HepG2 (cell line): Measurements from ENCODE around the gene KRCC1. TPM values are rescaled to one million over a fixed set of nuclear protein-coding genes. Genes with fewer than 3 reads are reported as not detected.

ENCODE experiments used
- ATAC-seq: fragments of 200-7000 bp; cut with Tn5 transposase; 3 replicates; pipeline ENCODE4 v1.9.1; 2020; ENCODE audit warnings: mild to moderate bottlenecking, moderate library complexity
- BruUV-seq: library from RNA; stranded (reverse); fragments of 400-500 nt; replicated peaks from 2 replicates; lab custom pipeline; 2021; lab: Mats Ljungman, UMichigan
- CTCF ChIA-PET: fragments of 300-600 bp; formaldehyde crosslinking; extraction: SDS; loops from one replicate; lab custom pipeline; 2021; ENCODE audit warnings: low total read pairs, inconsistent platforms, low intra/inter-chr PET ratio; lab: Yijun Ruan, JAX
- POLR2A ChIA-PET: fragments of 350-600 bp; sonication (Branson Sonifier 250); formaldehyde crosslinking; loops from one replicate; lab custom pipeline; 2020; ENCODE audit warnings: antibody characterized with exemption, inconsistent platforms; lab: Yijun Ruan, JAX
- DNase-seq: peaks from one replicate; pipeline ENCODE4 v3.0.0-alpha.2; 2015; ENCODE audit warnings: low spot score
- FAIRE-seq: peaks from 3 replicates; lab custom pipeline; 2011; peaks lifted over from hg19 to GRCh38; lab: Jason Lieb, UNC
- H2AFZ ChIP-seq: one replicate; pipeline ENCODE4 v1.6.1; 2011; ENCODE audit warnings: low read length, inconsistent platforms
- H3K27ac ChIP-seq: fragments of 300-600 bp; 3 replicates; pipeline ENCODE4 v1.8.0; 2011; ENCODE audit warnings: mixed run types, mild to moderate bottlenecking, mixed read lengths, low read length, inconsistent platforms; ENCODE audit not compliant: insufficient read depth; ENCODE audit errors: extremely low read length
- H3K27me3 ChIP-seq, 2 experiments: fragments of 200-600 bp in 1 of 2; 2 replicates in 1 of 2; 3 replicates in 1 of 2; pipeline versions ENCODE4 v1.6.0 to v1.8.0; 2011; ENCODE audit warnings: low read length in 2 of 2, mild to moderate bottlenecking in 2 of 2, moderate library complexity in 2 of 2, inconsistent platforms in 1 of 2; ENCODE audit not compliant: insufficient read depth in 2 of 2, control insufficient read depth in 1 of 2
- H3K36me3 ChIP-seq, 2 experiments: fragments of 200-600 bp in 1 of 2; replicated peaks in 1 of 2; 2 replicates in 1 of 2; 3 replicates in 1 of 2; pipeline versions ENCODE4 v1.5.1 to v1.8.0; 2011; ENCODE audit warnings: low read length in 2 of 2, inconsistent platforms in 1 of 2; ENCODE audit not compliant: insufficient read depth in 2 of 2, control insufficient read depth in 1 of 2
- H3K4me1 ChIP-seq: 2 replicates; pipeline ENCODE4 v1.5.1; 2012; ENCODE audit warnings: low read length, inconsistent platforms; ENCODE audit not compliant: insufficient read depth
- H3K4me2 ChIP-seq: 2 replicates; pipeline ENCODE4 v1.6.0; 2011; ENCODE audit warnings: low read depth, low read length, inconsistent platforms
- H3K4me3 ChIP-seq, 3 experiments: fragments of 200-600 bp in 1 of 3; sonication (generic), shearing (Covaris generic) in 1 of 3; replicated peaks in 1 of 3; 2 replicates each; pipeline ENCODE4 v1.5.1; 2011 to 2016; ENCODE audit warnings: low read length in 3 of 3, inconsistent platforms in 2 of 3, low read depth in 2 of 3, mild to moderate bottlenecking in 2 of 3, control low read depth in 1 of 3, mixed read lengths in 1 of 3; ENCODE audit not compliant: insufficient read depth in 1 of 3
- H3K79me2 ChIP-seq: one replicate; pipeline ENCODE4 v1.6.1; 2011; ENCODE audit warnings: low read length, inconsistent platforms; ENCODE audit not compliant: insufficient read depth
- H3K9ac ChIP-seq: 2 replicates; pipeline ENCODE4 v1.6.0; 2011; ENCODE audit warnings: mild to moderate bottlenecking, low read depth, low read length, inconsistent platforms; ENCODE audit not compliant: insufficient read depth
- H3K9me3 ChIP-seq: 2 replicates; pipeline ENCODE4 v1.5.1; 2012; ENCODE audit warnings: mild to moderate bottlenecking, low read length
- H4K20me1 ChIP-seq: 2 replicates; pipeline ENCODE4 v1.6.0; 2011; ENCODE audit warnings: inconsistent platforms, mild to moderate bottlenecking, low read length, moderate library complexity; ENCODE audit not compliant: insufficient read depth
- CENPBD1 ChIP-seq: sonication (generic); formaldehyde crosslinking; IDR thresholded peaks from 2 replicates; pipeline ENCODE4 v1.8.0; 2022; ENCODE audit warnings: missing genetic modification reagents, low read depth, mild to moderate bottlenecking, borderline replicate concordance
- ELF4 ChIP-seq: sonication (generic); formaldehyde crosslinking; IDR thresholded peaks from 2 replicates; pipeline ENCODE4 v1.5.0; 2020; ENCODE audit warnings: missing genetic modification reagents, mild to moderate bottlenecking, moderate library complexity, borderline replicate concordance
- ETV6 ChIP-seq: sonication (generic); formaldehyde crosslinking; conservative IDR thresholded peaks from 2 replicates; pipeline ENCODE4 v1.4.0; 2020; ENCODE audit warnings: missing genetic modification reagents
- MATR3 ChIP-seq: sonication (generic); formaldehyde crosslinking; IDR thresholded peaks from 2 replicates; pipeline ENCODE4 v1.4.0; 2020; ENCODE audit warnings: missing genetic modification reagents
- ONECUT2 ChIP-seq: sonication (generic); formaldehyde crosslinking; IDR thresholded peaks from 2 replicates; pipeline ENCODE4 v1.4.0; 2020; ENCODE audit warnings: missing genetic modification reagents
- REST ChIP-seq, 2 experiments: IDR thresholded peaks; 2 replicates each; pipeline ENCODE4 v1.6.1; 2011 to 2012; ENCODE audit warnings: low read length in 2 of 2, borderline replicate concordance in 1 of 2, low read depth in 1 of 2, mild to moderate bottlenecking in 1 of 2, moderate library complexity in 1 of 2
- TBP ChIP-seq: sonication (generic); formaldehyde crosslinking; IDR thresholded peaks from 2 replicates; pipeline ENCODE4 v1.5.0; 2020; ENCODE audit warnings: missing genetic modification reagents
- ZNF318 ChIP-seq: sonication (generic); formaldehyde crosslinking; IDR thresholded peaks from 2 replicates; pipeline ENCODE4 v1.4.0; 2020; ENCODE audit warnings: mild to moderate bottlenecking, missing genetic modification reagents
- ZNF589 ChIP-seq: sonication (generic); formaldehyde crosslinking; conservative IDR thresholded peaks from 2 replicates; pipeline ENCODE4 v1.8.0; 2022; ENCODE audit warnings: mild to moderate bottlenecking, moderate library complexity, missing genetic modification reagents
- ZNF772 ChIP-seq: sonication (generic); formaldehyde crosslinking; IDR thresholded peaks from 2 replicates; pipeline ENCODE4 v1.5.0; 2020; ENCODE audit warnings: mild to moderate bottlenecking, missing genetic modification reagents
- WGBS: methylation state at CpG from one replicate; pipeline ENCODE4 v1.1.6; 2017; ENCODE audit warnings: low lambda C conversion rate; 5-methylcytosine and 5-hydroxymethylcytosine counted together
- in situ Hi-C: cut with HindIII; loops from 2 replicates; pipeline ENCODE4 v1.10.0; 2017; ENCODE audit warnings: low pct_unique_long_range_greater_than_20kb; ENCODE audit not compliant: extremely low pct_ligation_motif_present
- intact Hi-C: fragments of 100-400 bp; cut with micrococcal nuclease; formaldehyde crosslinking; loops from one replicate; pipeline ENCODE4 v1.10.0; 2022; ENCODE audit not compliant: unreplicated experiment
- polyA plus RNA-seq, 8 experiments: library from polyadenylated mRNA; depleted of rRNA in 3 of 8; stranded (reverse) in 7 of 8; unstranded in 1 of 8; fragments of >200 nt; fragmentation: Illumina TruSeq in 4 of 8; extraction: Trizol in 4 of 8; gene quantifications; 2 replicates each; pipeline versions ENCODE4 v1.2.1 to v1.2.3, GENCODE V29; 2011 to 2016; ENCODE audit warnings: low read depth in 4 of 8, missing spikeins in 1 of 8, mixed read lengths in 1 of 8; ENCODE audit not compliant: insufficient read depth in 1 of 8
- total RNA-seq, 5 experiments: library from RNA; depleted of rRNA; stranded (reverse); fragments of >200 nt; fragmentation: Illumina TruSeq; extraction: Trizol; gene quantifications; 2 replicates each; pipeline ENCODE4 v1.2.3, GENCODE V29; 2016; ENCODE audit warnings: low read depth in 1 of 5

KRCC1 gene
- total and polyA plus RNA-seq, 2 of the 13 experiments (the other 11 are each of a cell fraction or from before 2014, with no cell fraction given), result 6.5 to 7.7 TPM

GRCh38 chr2:88085602-88086001 lies 30.0 kb upstream of the KRCC1 start:
- no peak overlapping the region for H3K4me2 ChIP-seq
- no peak overlapping the region for H3K9ac ChIP-seq
- DNase-seq (no peak), FAIRE-seq (no peak), ATAC-seq (no peak)
- ChIA-PET POLR2A (no interaction called here), CTCF (no interaction called here)
- no peak overlapping the region for H2AFZ ChIP-seq
- no peaks in the 10 kb centered on the region for H3K9me3 ChIP-seq
- no TSS peak for BruUV-seq
- intact Hi-C loops, result no loop called here
- in situ Hi-C loops, result no loop called here
- H3K4me3 ChIP-seq, result no peak overlapping the region
- peaks cover 18% of the 10 kb centered on the region for H3K4me1 ChIP-seq
- H4K20me1 ChIP-seq, result no peaks in the 10 kb centered on the region
- no peaks in the 10 kb centered on the region for H3K36me3 ChIP-seq
- no peaks in the 10 kb centered on the region for H3K79me2 ChIP-seq
- WGBS, result 18% methylated on average over 5 of the region's 5 CpGs
- H3K27ac ChIP-seq, result no peak overlapping the region
- H3K27me3 ChIP-seq, result peaks cover 0 to 12% of the 10 kb centered on the region in 2 experiments; a peak in 2 of 5 replicates
- TF ChIP-seq ETV6, result no peak
- no peak for TF ChIP-seq REST (IDR thresholded peaks at IDR 0.05; ENCODE audit: borderline replicate concordance in 1 of 2, low read depth in 1 of 2, low read length in 2 of 2)
- TF ChIP-seq CENPBD1 (CRISPR knock-in tag), result no peak
- no peak for TF ChIP-seq TBP (CRISPR knock-in tag)
- TF ChIP-seq MATR3 (CRISPR knock-in tag), result no peak
- no peak for TF ChIP-seq ZNF772 (CRISPR knock-in tag)
- TF ChIP-seq ZNF318 (CRISPR knock-in tag), result no peak
- no peak for TF ChIP-seq ZNF589 (CRISPR knock-in tag)
- TF ChIP-seq ELF4 (CRISPR knock-in tag), result no peak
- no peak for TF ChIP-seq ONECUT2 (CRISPR knock-in tag)
